Prostate gland (tissue), 2 donors: ENCODE measurements around the gene FASTKD3.

Source experiments
- CTCF ChIP-seq, 4 experiments: fragments of 200-600 bp in 2 of 4; fragments of 450-650 bp in 2 of 4; sonication (generic) in 2 of 4; IDR thresholded peaks; 1 replicate in 3 of 4; 2 replicates in 1 of 4; pipeline ENCODE4 v1.5.1; 2016 to 2019; ENCODE audit warnings: antibody characterized with exemption in 4 of 4, mild to moderate bottlenecking in 2 of 4, moderate library complexity in 2 of 4
- POLR2A ChIP-seq: fragments of 450-650 bp; IDR thresholded peaks from one replicate; pipeline ENCODE4 v1.6.1; 2016; ENCODE audit warnings: antibody characterized with exemption, mild to moderate bottlenecking

GRCh38 chr5:7902666-7903625, 34.1 kb upstream of the FASTKD3 start:
- no peak for TF ChIP-seq POLR2A
- no peak for TF ChIP-seq CTCF (IDR thresholded peaks at IDR 0.05)
